Anterior cingulate cortex (tissue), 58 donors: ENCODE measurements around the gene RSRC2.
"Not testable (repeated sequence)": the region's sequence is repeated elsewhere in the genome, so short reads cannot be mapped to it uniquely, and the experiment has no call there.

Experiments used
- DNase-seq, 58 donors: peaks; one replicate each; lab custom pipeline; 2025; lab: John Stamatoyannopoulos, UW

RSRC2 gene

GRCh38 chr12:122519418-122519817 lies 7.3 kb downstream of the RSRC2 start:
- DNase-seq, result no peak

GRCh38 chr12:122518908-122519307 lies 7.8 kb downstream of the RSRC2 start:
- no peak for DNase-seq

DNA sequence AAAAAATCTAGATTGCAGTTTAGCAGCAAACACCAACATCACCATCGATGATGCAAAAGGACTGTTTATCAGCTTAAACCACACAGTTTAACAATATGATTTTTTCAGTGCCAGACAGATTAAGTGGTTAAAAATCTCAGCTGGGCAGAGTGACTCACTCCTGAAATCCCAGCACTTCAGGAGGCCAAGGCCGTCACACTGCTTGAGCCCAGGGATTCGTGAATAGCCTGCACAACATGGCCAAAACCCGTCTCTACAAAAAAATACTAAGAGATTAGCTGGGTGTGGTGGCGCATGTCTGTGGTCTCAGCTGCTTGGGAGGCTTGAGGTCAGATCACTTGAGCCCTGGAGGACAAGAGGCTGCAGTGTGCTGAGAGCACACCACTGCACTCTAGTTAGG lies 8.9 kb downstream of the RSRC2 start:
- no peak for DNase-seq

GRCh38 chr12:122516544-122517361 lies 10.0 kb downstream of the RSRC2 start:
- DNase-seq, result no peak

DNA sequence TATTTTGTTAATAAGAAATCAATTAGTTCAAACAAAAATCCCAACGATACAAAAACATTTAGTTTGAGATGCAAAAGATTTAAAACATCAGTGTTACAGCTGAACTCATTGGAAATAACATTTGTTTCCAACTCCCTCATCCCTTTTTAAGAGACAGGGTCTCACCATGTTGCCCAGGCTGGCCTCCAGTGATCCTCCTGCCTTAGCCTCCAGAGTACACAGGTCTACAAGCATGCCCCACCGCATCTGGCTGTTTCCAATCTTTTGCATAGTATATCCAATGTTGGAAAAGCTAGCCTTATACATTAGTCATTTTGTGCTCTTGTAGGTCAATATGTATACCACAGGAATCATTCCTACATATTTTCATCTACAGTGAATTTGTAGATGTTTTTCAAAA lies 11.5 kb downstream of the RSRC2 start:
- DNase-seq, result no peak

GRCh38 chr12:122513660-122514059 lies 13.1 kb downstream of the RSRC2 start:
- DNase-seq, result no peak

- DNase-seq, result not testable (repeated sequence)
These were observed 13.7 kb downstream of the RSRC2 start for GRCh38 chr12:122513028-122513427.

DNA sequence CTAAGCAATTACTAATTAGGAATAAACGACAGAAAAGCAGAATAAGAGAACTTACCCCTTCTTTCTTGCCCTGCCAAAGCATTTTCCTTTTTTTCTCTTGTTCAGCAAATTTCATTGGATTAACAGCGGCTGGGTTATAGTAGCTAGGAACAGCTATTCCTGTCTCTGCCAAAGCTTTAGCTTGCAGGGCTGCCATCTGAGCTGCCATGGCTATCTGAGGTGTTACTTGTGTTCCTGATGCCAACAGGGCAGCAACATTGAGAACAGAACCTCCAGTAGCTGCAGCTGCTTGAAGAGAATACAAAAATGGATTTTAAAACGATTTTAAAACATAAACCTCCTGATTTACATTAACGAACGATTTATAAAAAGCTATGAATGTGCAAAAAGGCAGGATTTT lies 18.6 kb downstream of the RSRC2 start:
- no peak for DNase-seq

GRCh38 chr12:122506393-122506938 lies 20.3 kb downstream of the RSRC2 start:
- DNase-seq, result no peak

GRCh38 chr12:122505419-122506051 lies 21.2 kb downstream of the RSRC2 start:
- DNase-seq, result no peak

DNA sequence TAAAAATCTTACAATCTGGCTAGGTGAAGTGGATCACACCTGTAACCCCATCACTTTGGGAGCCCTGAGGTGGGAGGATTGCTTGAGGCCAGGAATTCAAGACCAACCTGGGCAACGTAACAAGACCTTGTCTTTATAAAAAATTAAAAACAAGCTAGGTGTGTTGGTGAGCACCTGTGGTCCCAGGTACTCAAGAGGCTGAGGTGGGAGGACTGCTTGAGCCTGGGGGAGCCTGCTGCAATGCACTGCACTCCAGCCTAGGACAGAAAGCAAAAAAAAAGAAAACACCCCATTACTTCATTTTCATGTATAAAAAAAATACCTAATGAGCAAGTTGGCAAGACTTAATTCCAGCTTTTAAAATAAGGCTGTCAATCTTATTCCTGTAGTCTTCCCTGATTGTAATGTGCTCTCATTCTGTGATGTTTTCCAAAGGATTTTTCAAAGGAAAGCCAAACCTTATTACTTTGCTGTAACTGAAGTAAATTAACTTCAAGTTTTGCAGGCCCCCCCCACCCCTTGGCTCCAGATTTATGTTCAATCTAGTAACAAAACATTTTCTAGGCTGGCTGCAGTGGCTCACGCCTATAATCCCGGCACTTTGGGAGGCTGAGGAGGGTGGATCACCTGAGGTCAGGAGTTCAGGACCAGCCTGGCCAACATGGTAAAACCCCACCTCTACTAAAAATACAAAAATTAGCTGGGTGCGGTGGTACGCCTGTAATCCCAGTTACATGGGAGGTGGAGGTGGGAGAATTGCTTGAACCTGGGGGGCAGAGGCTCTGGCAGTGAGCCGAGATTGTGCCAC lies 22.7 kb downstream of the RSRC2 start:
- no peak for DNase-seq

GRCh38 chr12:122503147-122503751 lies 23.5 kb downstream of the RSRC2 start:
- no peak for DNase-seq

DNA sequence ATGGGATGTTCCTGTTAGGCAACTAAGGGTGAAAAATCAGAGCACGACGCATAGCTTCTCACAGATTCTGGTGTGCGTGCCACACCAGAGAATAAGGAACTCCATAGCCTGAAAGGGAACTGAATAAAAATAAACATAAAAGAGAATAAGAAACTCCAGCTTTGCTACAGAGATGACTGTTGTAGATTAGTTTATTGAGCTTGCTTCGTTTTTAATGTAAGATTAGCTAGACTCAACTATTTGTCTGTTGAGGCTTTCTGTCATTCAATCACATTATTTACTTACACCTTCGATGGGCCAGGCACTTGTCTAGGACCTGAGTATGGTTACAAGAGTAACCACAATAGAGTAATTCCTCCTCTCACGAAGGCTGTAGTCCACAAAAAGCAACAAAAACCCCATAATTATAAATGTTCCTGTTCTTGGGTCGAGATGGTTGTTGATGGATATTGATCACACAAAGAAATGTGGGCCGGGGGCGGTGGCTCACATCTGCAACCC lies 25.2 kb downstream of the RSRC2 start:
- no peak for DNase-seq

DNA sequence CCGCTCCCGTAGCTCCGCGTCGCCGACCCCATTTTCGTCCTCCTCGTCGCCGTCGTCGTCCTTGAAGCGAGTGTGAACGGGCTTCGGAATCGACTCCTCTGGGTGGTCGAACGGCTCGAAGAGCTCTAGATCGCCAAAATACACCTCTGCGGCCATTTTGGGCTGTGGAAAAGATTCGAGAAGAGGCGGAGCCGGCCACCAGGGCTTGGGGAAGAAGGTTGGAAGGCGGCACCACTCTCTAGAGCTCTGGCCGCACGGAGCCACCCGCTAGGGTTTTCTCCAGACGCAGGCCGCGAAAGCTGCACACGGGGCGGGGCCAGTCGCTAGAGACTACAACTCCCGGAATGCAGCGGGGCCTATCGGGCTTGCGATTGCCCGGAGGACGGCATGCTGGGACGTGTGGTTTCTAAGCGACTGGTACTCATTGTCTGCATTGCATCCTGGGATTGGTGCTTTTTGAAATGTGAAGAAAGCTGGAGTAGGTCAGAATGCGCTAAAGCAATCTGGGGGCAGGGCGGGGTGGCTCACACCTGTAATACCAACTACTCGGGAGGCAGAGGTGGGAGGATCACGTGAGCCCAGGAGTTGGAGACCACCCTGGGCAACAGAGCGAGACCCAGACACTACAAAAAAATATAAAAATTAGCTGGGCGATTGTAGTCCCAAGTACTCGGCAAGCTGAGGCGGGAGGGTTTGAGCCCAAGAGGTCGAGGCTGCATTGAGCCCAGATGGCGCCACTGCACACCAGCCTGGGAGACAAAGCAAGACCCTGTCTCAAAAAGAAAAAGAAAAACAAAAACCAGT lies 25.8 kb downstream of the RSRC2 start, which contains the start of gene ZCCHC8:
TSS of gene ZCCHC8 (minus strand) at position 248 of the 804 bp plus-strand sequence. CDS start at position 156, 92 bp downstream.
- DNase-seq, result peak; percentile 66 to 98 (median 95)

DNA sequence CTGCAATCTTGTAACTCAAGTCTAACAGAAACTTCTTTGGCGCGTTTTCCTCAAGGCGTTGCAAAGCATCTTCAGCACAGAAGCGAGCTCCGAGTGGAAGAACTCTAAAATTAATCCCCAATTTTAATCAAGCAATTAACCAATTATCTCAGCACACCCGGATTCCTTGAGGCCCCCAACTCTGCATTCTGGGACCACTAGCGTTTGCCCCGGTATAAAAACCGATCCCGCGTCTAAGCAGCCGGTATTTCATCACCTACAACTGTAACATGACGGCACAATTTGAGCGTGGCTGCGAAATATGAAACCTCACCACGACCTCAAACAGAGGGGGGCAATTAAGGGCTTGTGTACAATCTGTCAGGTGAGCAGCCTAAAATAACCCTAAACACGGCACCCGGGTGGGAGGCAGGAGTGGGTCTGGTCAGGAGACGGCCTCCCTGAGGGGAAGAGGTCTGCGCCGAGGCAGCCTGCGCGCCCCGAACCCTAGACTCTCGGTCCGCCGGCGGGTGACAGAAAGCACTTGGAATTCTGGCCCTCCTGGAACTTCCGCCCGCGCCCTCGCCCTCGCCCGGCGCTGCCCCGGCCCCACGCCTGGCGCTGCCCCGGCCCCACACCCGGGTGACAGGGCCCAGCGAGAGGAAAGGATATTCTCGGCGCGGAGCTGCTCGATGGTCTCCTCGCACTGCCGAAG lies 26.6 kb downstream of the RSRC2 start:
- peak in 31 of 58 donors; percentile 21 to 77 (median 49) for DNase-seq

DNA sequence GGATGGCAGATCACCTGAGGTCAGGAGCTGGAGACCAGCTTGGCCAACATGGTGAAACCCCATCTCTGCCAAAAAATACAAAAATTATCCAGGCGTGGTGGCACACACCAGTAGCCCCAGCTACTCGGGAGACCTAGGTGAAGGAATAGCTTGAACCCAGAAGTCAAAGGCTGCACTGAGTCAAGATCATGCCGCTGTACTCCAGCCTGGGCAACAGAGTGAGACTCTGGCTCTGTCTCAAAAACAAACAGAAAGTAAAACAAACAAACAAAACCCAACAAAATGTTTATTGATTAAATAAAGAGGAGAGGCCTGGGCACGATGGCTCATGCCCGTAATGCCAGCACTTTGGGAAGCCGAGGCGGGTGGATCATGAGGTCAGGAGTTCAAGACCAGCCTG lies 31.5 kb downstream of the RSRC2 start:
- DNase-seq, result no peak

DNA sequence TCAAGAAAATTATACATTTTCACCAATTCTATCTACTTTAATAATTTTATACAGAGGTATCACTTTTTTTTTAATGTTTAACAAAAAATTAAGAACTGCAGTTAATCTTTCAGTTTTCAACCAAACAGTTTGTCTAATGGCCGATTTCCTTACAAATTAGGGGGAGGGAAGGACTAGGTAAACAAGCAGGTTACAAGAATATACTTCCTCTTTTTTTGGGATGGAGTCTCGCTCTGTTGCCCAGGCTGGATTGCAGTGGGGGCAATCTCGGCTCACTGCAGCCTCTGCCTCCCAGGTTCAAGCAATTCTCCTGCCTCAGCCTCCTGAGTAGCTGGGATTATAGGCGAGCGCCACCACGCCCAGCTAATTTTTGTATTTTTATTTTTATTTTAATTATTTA lies 33.5 kb downstream of the RSRC2 start:
- DNase-seq, result not testable (repeated sequence)

GRCh38 chr12:122491991-122492390 lies 34.7 kb downstream of the RSRC2 start:
- no peak for DNase-seq

DNA sequence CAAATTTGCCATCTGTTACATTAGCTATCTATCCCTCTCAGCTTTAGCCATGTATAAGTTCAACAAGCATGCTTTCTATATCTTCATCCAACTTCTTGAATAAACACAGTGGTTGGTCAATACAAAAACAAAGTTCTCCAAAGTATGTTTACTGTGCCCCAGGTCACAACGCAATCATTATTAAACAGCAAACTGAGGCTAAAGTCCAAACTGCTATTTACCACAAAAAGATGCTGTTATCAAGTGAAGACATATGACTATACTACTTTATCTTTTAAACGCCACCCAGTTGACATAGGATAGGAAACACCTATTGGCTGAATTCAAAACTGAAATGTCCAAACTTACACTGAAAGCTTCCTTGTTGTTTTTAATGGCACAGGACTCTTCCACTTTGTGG lies 37.7 kb downstream of the RSRC2 start:
- no peak for DNase-seq
